ENCODE data around the gene SLC9A3. TPM values are rescaled to one million over a fixed set of nuclear protein-coding genes. Genes with fewer than 3 reads are reported as not detected.

The SLC9A3 gene
- total RNA-seq, 4 donors from 2014 or later = 1.7 to 5.0 (median 2.8) TPM

GRCh38 chr5:544675-545355 lies 20.6 kb upstream of the SLC9A3 start:
- H3K4me1 ChIP-seq = no peaks in the 10 kb centered on the region
- no peaks in the 10 kb centered on the region for H3K36me3 ChIP-seq
- H3K27me3 ChIP-seq = peaks cover 0 to 83% (median 7%) of the 10 kb centered on the region in 4 donors
- WGBS = 89% methylated on average over 7 of the region's 9 CpGs
- no peak overlapping the region for H3K27ac ChIP-seq (replicated peaks in 1 of 4)
- TF ChIP-seq EP300 (IDR thresholded peaks at IDR 0.05) (no peak), POLR2AphosphoS5 (IDR thresholded peaks at IDR 0.05) (no peak), POLR2A (IDR thresholded peaks at IDR 0.05; ENCODE audit: low read depth) (no peak), CTCF (IDR thresholded peaks at IDR 0.05) (no peak)
- intact Hi-C loops (cut with DNase I) = no loop called here
- DNase-seq (ENCODE audit: extremely low spot score) = no peak
- no peaks in the 10 kb centered on the region for H3K9me3 ChIP-seq
- H3K4me3 ChIP-seq = no peak overlapping the region

- no peaks in the 10 kb centered on the region for H3K9me3 ChIP-seq
- no peaks in the 10 kb centered on the region for H3K36me3 ChIP-seq
- no peak overlapping the region for H3K4me3 ChIP-seq
- no peak overlapping the region for H3K27ac ChIP-seq (replicated peaks in 1 of 4)
- TF ChIP-seq CTCF (IDR thresholded peaks at IDR 0.05) = no peak
- WGBS = 75% methylated on average over 28 of the region's 30 CpGs
- DNase-seq (ENCODE audit: extremely low spot score) = no peak
- H3K27me3 ChIP-seq = peaks cover 0 to 84% (median 7%) of the 10 kb centered on the region in 4 donors
- H3K4me1 ChIP-seq = no peaks in the 10 kb centered on the region
- intact Hi-C loops (cut with DNase I) = no loop called here
These were observed 19.8 kb upstream of the SLC9A3 start for GRCh38 chr5:543755-544674.

GRCh38 chr5:543351-543750 lies 19.1 kb upstream of the SLC9A3 start:
- no peak for DNase-seq (ENCODE audit: extremely low spot score)
- H3K9me3 ChIP-seq = no peaks in the 10 kb centered on the region
- peaks cover 0 to 88% (median 7%) of the 10 kb centered on the region in 4 donors for H3K27me3 ChIP-seq
- intact Hi-C loops (cut with DNase I) = no loop called here
- H3K4me1 ChIP-seq = no peaks in the 10 kb centered on the region
- H3K36me3 ChIP-seq = no peaks in the 10 kb centered on the region
- 87% methylated on average over 4 of the region's 5 CpGs for WGBS
- H3K27ac ChIP-seq (replicated peaks in 1 of 4) = no peak overlapping the region
- no peak overlapping the region for H3K4me3 ChIP-seq
- TF ChIP-seq POLR2AphosphoS5 (IDR thresholded peaks at IDR 0.05) (no peak), POLR2A (IDR thresholded peaks at IDR 0.05; ENCODE audit: low read depth) (no peak), CTCF (IDR thresholded peaks at IDR 0.05) (no peak), EP300 (IDR thresholded peaks at IDR 0.05) (no peak)

- H3K27ac ChIP-seq (replicated peaks in 1 of 4) = no peak overlapping the region
- WGBS = 85% methylated on average over 30 of the region's 32 CpGs
- no peaks in the 10 kb centered on the region for H3K9me3 ChIP-seq
- no peak for TF ChIP-seq POLR2A (IDR thresholded peaks at IDR 0.05; ENCODE audit: low read depth)
- no peak for TF ChIP-seq CTCF (IDR thresholded peaks at IDR 0.05)
- TF ChIP-seq POLR2AphosphoS5 (IDR thresholded peaks at IDR 0.05) = no peak
- TF ChIP-seq EP300 (IDR thresholded peaks at IDR 0.05) = no peak
- peaks cover 0 to 88% (median 7%) of the 10 kb centered on the region in 4 donors for H3K27me3 ChIP-seq
- no peak for DNase-seq (ENCODE audit: extremely low spot score)
- no peaks in the 10 kb centered on the region for H3K36me3 ChIP-seq
- intact Hi-C loops (cut with DNase I) = no loop called here
- H3K4me3 ChIP-seq = no peak overlapping the region
- no peaks in the 10 kb centered on the region for H3K4me1 ChIP-seq
These were observed 18.4 kb upstream of the SLC9A3 start for GRCh38 chr5:542319-543311.

All from esophagus muscularis mucosa (tissue), 4 donors.